K562 (cell line): ENCODE data around the gene LIPT2. TPM values are rescaled to one million over a fixed set of nuclear protein-coding genes. Genes with fewer than 3 reads are reported as not detected.

Source experiments
- CBX8 ChIP-seq: fragments of 200-600 bp; sonication (generic); IDR thresholded peaks from 2 replicates; pipeline ENCODE4 v1.6.1; 2012; ENCODE audit warnings: borderline replicate concordance, mixed run types, low read depth, mild to moderate bottlenecking, moderate library complexity, mixed read lengths, low read length, control low read depth, inconsistent platforms; ENCODE audit not compliant: poor library complexity, severe bottlenecking; ENCODE audit errors: extremely low read depth
- FIP1L1 ChIP-seq: fragments of 200-400 bp; formaldehyde crosslinking; IDR thresholded peaks from 2 replicates; pipeline ENCODE4 v1.6.1; 2018; ENCODE audit warnings: mild to moderate bottlenecking, low read depth, low read length; ENCODE audit not compliant: poor library complexity, severe bottlenecking
- HNRNPLL ChIP-seq: fragments of 200-400 bp; formaldehyde crosslinking; IDR thresholded peaks from 2 replicates; pipeline ENCODE4 v1.6.1; 2017; ENCODE audit warnings: low read length, low read depth, mild to moderate bottlenecking; ENCODE audit not compliant: poor library complexity, severe bottlenecking
- IFI16 ChIP-seq: fragments of 250-450 bp; sonication (Bioruptor Pico); IDR thresholded peaks from 2 replicates; pipeline ENCODE4 v2.1.2; 2022; ENCODE audit warnings: mild to moderate bottlenecking, inconsistent platforms
- MCM7 ChIP-seq, 2 experiments: fragments of 450-650 bp; IDR thresholded peaks; 2 replicates each; pipeline ENCODE4 v1.6.1; 2016 to 2018
- NR2F6 ChIP-seq: fragments of 450-650 bp; formaldehyde crosslinking; IDR thresholded peaks from 2 replicates; pipeline ENCODE4 v1.4.0; 2020; ENCODE audit warnings: mild to moderate bottlenecking
- RFX5 ChIP-seq: IDR thresholded peaks from 2 replicates; pipeline ENCODE4 v1.6.1; 2011; ENCODE audit warnings: low read depth, mild to moderate bottlenecking, improper control_type of control experiment, low read length
- RFX7 ChIP-seq: fragments of 250-450 bp; sonication (Bioruptor Pico); IDR thresholded peaks from 2 replicates; pipeline ENCODE4 v1.5.1; 2021; ENCODE audit warnings: mild to moderate bottlenecking
- SMARCA5 ChIP-seq: fragments of 450-650 bp; IDR thresholded peaks from 2 replicates; pipeline ENCODE4 v1.6.1; 2016
- STAT5B ChIP-seq: fragments of 250-450 bp; sonication (Bioruptor Pico); IDR thresholded peaks from 2 replicates; pipeline ENCODE4 v1.8.0; 2021; ENCODE audit warnings: mild to moderate bottlenecking, inconsistent platforms
- TAF7 ChIP-seq: fragments of 450-650 bp; IDR thresholded peaks from 2 replicates; pipeline ENCODE4 v1.6.1; 2016; ENCODE audit warnings: missing genetic modification characterization, missing compliant biosample characterization
- TAL1 ChIP-seq: fragments of 450-650 bp; IDR thresholded peaks from 2 replicates; pipeline ENCODE4 v1.6.1; 2016; ENCODE audit warnings: mild to moderate bottlenecking
- YBX1 ChIP-seq: fragments of 450-650 bp; IDR thresholded peaks from 2 replicates; pipeline ENCODE4 v1.7.1; 2016; ENCODE audit warnings: mild to moderate bottlenecking
- ZBTB8A ChIP-seq: fragments of 450-650 bp; IDR thresholded peaks from 2 replicates; pipeline ENCODE4 v1.6.1; 2018; ENCODE audit warnings: mild to moderate bottlenecking, moderate library complexity; ENCODE audit not compliant: partially characterized antibody
- ZC3H11A ChIP-seq: IDR thresholded peaks from 2 replicates; pipeline ENCODE4 v1.6.1; 2012; ENCODE audit warnings: low read depth, low read length, improper control_type of control experiment
- ZKSCAN8 ChIP-seq: fragments of 200-800 bp; sonication (Bioruptor generic); IDR thresholded peaks from 2 replicates; pipeline ENCODE4 v1.6.1; 2016; ENCODE audit warnings: missing genetic modification characterization, missing compliant biosample characterization
- ZNF583 ChIP-seq: fragments of 250-450 bp; sonication (Bioruptor Pico); IDR thresholded peaks from 2 replicates; pipeline ENCODE4 v1.4.0; 2020
- ZNF584 ChIP-seq: fragments of 200-800 bp; sonication (Bioruptor generic); IDR thresholded peaks from 2 replicates; pipeline ENCODE4 v1.6.1; 2016; ENCODE audit warnings: low read depth, mild to moderate bottlenecking, missing genetic modification characterization, missing compliant biosample characterization
- polyA plus RNA-seq, 8 experiments: library from polyadenylated mRNA; depleted of rRNA in 4 of 8; stranded (reverse) in 5 of 8; unstranded in 3 of 8; fragments of >200 nt; fragmentation: Nextera tagmentation in 2 of 8; fragmentation: Illumina TruSeq in 1 of 8; extraction: Ambion mirVana in 2 of 8; extraction: Trizol in 1 of 8; gene quantifications; 2 replicates each; pipeline versions ENCODE4 v1.2.1 to v1.2.3, GENCODE V29; 2011 to 2014; ENCODE audit warnings: inconsistent platforms in 1 of 8, missing spikeins in 1 of 8
- total RNA-seq, 7 experiments: library from RNA; depleted of rRNA in 6 of 7; stranded (reverse); fragments of >200 nt in 6 of 7; fragmentation: Illumina TruSeq in 2 of 7; extraction: Trizol in 2 of 7; gene quantifications; 2 replicates each; pipeline versions ENCODE4 v1.2.1 to v1.2.3, GENCODE V29; 2011 to 2021; ENCODE audit warnings: low replicate concordance in 1 of 7
- TF ChIP-seq, protein P1 (sequence below): fragments of 250-450 bp; sonication (Bioruptor Pico); IDR thresholded peaks from 2 replicates; pipeline ENCODE4 v1.4.0; 2020; ENCODE audit warnings: mild to moderate bottlenecking, moderate library complexity
- TF ChIP-seq, protein P2 (sequence below): fragments of 450-650 bp; IDR thresholded peaks from 2 replicates; pipeline ENCODE4 v1.6.1; 2017; ENCODE audit warnings: mild to moderate bottlenecking, moderate library complexity
- TF ChIP-seq, protein P3 (sequence below), 2 experiments: fragments of 450-650 bp in 1 of 2; sonication (generic) in 1 of 2; formaldehyde crosslinking in 1 of 2; IDR thresholded peaks in 1 of 2; conservative IDR thresholded peaks in 1 of 2; 2 replicates each; pipeline versions ENCODE4 v1.6.1 to v1.8.1; 2016 to 2023; ENCODE audit warnings: mild to moderate bottlenecking in 2 of 2, moderate library complexity in 2 of 2, inconsistent platforms in 1 of 2, missing genetic modification reagents in 1 of 2
- TF ChIP-seq, protein P4 (sequence below): fragments of 150-350 bp; conservative IDR thresholded peaks from 2 replicates; pipeline ENCODE4 v1.6.1; 2014; ENCODE audit warnings: low read length

LIPT2 gene
- total and polyA plus RNA-seq, 9 of the 15 experiments (the other 6 are each of a cell fraction or from before 2014, with no cell fraction given): 1.00 to 5.2 (median 3.5) TPM

DNA sequence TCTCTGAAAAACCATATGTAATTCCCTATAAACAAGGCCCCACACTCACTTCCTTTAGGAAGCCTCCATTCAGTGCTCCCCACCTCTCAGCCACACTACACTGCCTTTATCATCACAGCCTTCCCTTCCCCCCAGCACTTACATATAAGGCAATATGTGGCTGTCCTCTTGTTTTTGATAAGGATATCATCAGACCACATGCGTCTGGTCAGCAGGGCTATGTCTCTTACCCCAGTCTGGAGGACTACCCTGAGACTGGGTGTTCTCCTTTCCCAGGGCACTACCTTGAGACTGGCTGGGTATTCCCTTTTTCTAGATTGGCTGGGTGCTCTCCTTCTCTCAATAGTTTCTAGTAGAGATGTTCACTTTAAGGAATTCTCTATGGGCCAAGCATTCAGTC, 33.9 kb downstream of the LIPT2 start (continued):
- TF ChIP-seq ZKSCAN8 (CRISPR knock-in tag) (no peak), MCM7 (IDR thresholded peaks at IDR 0.05) (no peak), STAT5B (CRISPR knock-in tag) (no peak), ZNF583 (CRISPR knock-in tag) (no peak), CBX8 (no peak), YBX1 (no peak), ZNF584 (CRISPR knock-in tag) (0 out of 2 replicates have a peak, but pooled peaks have one; percentile 20), RFX7 (CRISPR knock-in tag) (no peak), NR2F6 (no peak), IFI16 (CRISPR knock-in tag) (no peak), TAF7 (tag) (no peak), RFX5 (no peak), ZC3H11A (no peak), HNRNPLL (no peak), SMARCA5 (no peak), FIP1L1 (no peak), TAL1 (peak; percentile 78), ZBTB8A (no peak)
- TF ChIP-seq, protein P1, sequence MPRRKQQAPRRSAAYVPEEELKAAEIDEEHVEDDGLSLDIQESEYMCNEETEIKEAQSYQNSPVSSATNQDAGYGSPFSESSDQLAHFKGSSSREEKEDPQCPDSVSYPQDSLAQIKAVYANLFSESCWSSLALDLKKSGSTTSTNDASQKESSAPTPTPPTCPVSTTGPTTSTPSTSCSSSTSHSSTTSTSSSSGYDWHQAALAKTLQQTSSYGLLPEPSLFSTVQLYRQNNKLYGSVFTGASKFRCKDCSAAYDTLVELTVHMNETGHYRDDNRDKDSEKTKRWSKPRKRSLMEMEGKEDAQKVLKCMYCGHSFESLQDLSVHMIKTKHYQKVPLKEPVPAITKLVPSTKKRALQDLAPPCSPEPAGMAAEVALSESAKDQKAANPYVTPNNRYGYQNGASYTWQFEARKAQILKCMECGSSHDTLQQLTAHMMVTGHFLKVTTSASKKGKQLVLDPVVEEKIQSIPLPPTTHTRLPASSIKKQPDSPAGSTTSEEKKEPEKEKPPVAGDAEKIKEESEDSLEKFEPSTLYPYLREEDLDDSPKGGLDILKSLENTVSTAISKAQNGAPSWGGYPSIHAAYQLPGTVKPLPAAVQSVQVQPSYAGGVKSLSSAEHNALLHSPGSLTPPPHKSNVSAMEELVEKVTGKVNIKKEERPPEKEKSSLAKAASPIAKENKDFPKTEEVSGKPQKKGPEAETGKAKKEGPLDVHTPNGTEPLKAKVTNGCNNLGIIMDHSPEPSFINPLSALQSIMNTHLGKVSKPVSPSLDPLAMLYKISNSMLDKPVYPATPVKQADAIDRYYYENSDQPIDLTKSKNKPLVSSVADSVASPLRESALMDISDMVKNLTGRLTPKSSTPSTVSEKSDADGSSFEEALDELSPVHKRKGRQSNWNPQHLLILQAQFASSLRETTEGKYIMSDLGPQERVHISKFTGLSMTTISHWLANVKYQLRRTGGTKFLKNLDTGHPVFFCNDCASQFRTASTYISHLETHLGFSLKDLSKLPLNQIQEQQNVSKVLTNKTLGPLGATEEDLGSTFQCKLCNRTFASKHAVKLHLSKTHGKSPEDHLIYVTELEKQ (CRISPR knock-in tag): 0 out of 2 replicates have a peak, but pooled peaks have one; percentile 6
- TF ChIP-seq, protein P2, sequence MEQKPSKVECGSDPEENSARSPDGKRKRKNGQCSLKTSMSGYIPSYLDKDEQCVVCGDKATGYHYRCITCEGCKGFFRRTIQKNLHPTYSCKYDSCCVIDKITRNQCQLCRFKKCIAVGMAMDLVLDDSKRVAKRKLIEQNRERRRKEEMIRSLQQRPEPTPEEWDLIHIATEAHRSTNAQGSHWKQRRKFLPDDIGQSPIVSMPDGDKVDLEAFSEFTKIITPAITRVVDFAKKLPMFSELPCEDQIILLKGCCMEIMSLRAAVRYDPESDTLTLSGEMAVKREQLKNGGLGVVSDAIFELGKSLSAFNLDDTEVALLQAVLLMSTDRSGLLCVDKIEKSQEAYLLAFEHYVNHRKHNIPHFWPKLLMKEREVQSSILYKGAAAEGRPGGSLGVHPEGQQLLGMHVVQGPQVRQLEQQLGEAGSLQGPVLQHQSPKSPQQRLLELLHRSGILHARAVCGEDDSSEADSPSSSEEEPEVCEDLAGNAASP: no peak
- TF ChIP-seq, protein P3, sequence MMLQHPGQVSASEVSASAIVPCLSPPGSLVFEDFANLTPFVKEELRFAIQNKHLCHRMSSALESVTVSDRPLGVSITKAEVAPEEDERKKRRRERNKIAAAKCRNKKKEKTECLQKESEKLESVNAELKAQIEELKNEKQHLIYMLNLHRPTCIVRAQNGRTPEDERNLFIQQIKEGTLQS (IDR thresholded peaks at IDR 0.05): no peak
- TF ChIP-seq, protein P3 (CRISPR knock-in tag; conservative IDR thresholded peaks at IDR 0.05): no peak
- TF ChIP-seq, protein P4, sequence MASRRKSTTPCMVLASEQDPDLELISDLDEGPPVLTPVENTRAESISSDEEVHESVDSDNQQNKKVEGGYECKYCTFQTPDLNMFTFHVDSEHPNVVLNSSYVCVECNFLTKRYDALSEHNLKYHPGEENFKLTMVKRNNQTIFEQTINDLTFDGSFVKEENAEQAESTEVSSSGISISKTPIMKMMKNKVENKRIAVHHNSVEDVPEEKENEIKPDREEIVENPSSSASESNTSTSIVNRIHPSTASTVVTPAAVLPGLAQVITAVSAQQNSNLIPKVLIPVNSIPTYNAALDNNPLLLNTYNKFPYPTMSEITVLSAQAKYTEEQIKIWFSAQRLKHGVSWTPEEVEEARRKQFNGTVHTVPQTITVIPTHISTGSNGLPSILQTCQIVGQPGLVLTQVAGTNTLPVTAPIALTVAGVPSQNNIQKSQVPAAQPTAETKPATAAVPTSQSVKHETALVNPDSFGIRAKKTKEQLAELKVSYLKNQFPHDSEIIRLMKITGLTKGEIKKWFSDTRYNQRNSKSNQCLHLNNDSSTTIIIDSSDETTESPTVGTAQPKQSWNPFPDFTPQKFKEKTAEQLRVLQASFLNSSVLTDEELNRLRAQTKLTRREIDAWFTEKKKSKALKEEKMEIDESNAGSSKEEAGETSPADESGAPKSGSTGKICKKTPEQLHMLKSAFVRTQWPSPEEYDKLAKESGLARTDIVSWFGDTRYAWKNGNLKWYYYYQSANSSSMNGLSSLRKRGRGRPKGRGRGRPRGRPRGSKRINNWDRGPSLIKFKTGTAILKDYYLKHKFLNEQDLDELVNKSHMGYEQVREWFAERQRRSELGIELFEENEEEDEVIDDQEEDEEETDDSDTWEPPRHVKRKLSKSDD: no peak
